ENCODE data around the gene ADAMTS3. TPM values are rescaled to one million over a fixed set of nuclear protein-coding genes. Genes with fewer than 3 reads are reported as not detected.

The ADAMTS3 gene
- total RNA-seq, 1 donor = 2.2 TPM

GRCh38 chr4:72311291-72311690 lies 257.7 kb downstream of the ADAMTS3 start:
- Histone ChIP-seq H3K9me3 (ENCODE audit: low read depth, low read length) (no peaks in the 10 kb centered on the region), H3K4me3 (ENCODE audit: insufficient read depth, low read length) (no peak overlapping the region), H3K36me3 (ENCODE audit: insufficient read depth, low read length) (no peaks in the 10 kb centered on the region), H3K4me1 (ENCODE audit: insufficient read depth, low read length) (peaks cover 36% of the 10 kb centered on the region), H2AFZ (ENCODE audit: low read length) (no peak overlapping the region), H3K27me3 (ENCODE audit: insufficient read depth, low read length) (no peaks in the 10 kb centered on the region), H3K79me2 (ENCODE audit: insufficient read depth, low read length) (no peaks in the 10 kb centered on the region), H4K20me1 (ENCODE audit: insufficient read depth, low read length) (no peaks in the 10 kb centered on the region), H3K27ac (ENCODE audit: low read depth, low read length) (peak overlapping the region; percentile 87), H3K4me2 (ENCODE audit: insufficient read depth, low read length) (peak overlapping the region; percentile 69)
- no peak for DNase-seq (ENCODE audit: insufficient read length, low spot score, missing footprints)
- no peak for TF ChIP-seq CTCF (IDR thresholded peaks at IDR 0.05; ENCODE audit: extremely low read depth, low read depth, low read length)

GRCh38 chr4:72305620-72306019 lies 263.4 kb downstream of the ADAMTS3 start:
- no peaks in the 10 kb centered on the region for H3K79me2 ChIP-seq (ENCODE audit: insufficient read depth, low read length)
- no peak overlapping the region for H2AFZ ChIP-seq (ENCODE audit: low read length)
- H3K4me1 ChIP-seq (ENCODE audit: insufficient read depth, low read length) = no peaks in the 10 kb centered on the region
- DNase-seq (ENCODE audit: insufficient read length, low spot score, missing footprints) = no peak
- H4K20me1 ChIP-seq (ENCODE audit: insufficient read depth, low read length) = no peaks in the 10 kb centered on the region
- no peak overlapping the region for H3K4me3 ChIP-seq (ENCODE audit: insufficient read depth, low read length)
- H3K4me2 ChIP-seq (ENCODE audit: insufficient read depth, low read length) = no peak overlapping the region
- no peaks in the 10 kb centered on the region for H3K36me3 ChIP-seq (ENCODE audit: insufficient read depth, low read length)
- no peak overlapping the region for H3K27ac ChIP-seq (ENCODE audit: low read depth, low read length)
- H3K9me3 ChIP-seq (ENCODE audit: low read depth, low read length) = no peaks in the 10 kb centered on the region
- no peak for TF ChIP-seq CTCF (IDR thresholded peaks at IDR 0.05; ENCODE audit: extremely low read depth, low read depth, low read length)
- H3K27me3 ChIP-seq (ENCODE audit: insufficient read depth, low read length) = no peaks in the 10 kb centered on the region

GRCh38 chr4:72305080-72305479 lies 263.9 kb downstream of the ADAMTS3 start:
- DNase-seq (ENCODE audit: insufficient read length, low spot score, missing footprints) = no peak
- H2AFZ ChIP-seq (ENCODE audit: low read length) = no peak overlapping the region
- no peak overlapping the region for H3K4me3 ChIP-seq (ENCODE audit: insufficient read depth, low read length)
- no peaks in the 10 kb centered on the region for H4K20me1 ChIP-seq (ENCODE audit: insufficient read depth, low read length)
- no peak overlapping the region for H3K4me2 ChIP-seq (ENCODE audit: insufficient read depth, low read length)
- H3K27ac ChIP-seq (ENCODE audit: low read depth, low read length) = no peak overlapping the region
- no peaks in the 10 kb centered on the region for H3K36me3 ChIP-seq (ENCODE audit: insufficient read depth, low read length)
- H3K9me3 ChIP-seq (ENCODE audit: low read depth, low read length) = no peaks in the 10 kb centered on the region
- H3K79me2 ChIP-seq (ENCODE audit: insufficient read depth, low read length) = no peaks in the 10 kb centered on the region
- TF ChIP-seq CTCF (IDR thresholded peaks at IDR 0.05; ENCODE audit: extremely low read depth, low read depth, low read length) = no peak
- no peaks in the 10 kb centered on the region for H3K27me3 ChIP-seq (ENCODE audit: insufficient read depth, low read length)
- H3K4me1 ChIP-seq (ENCODE audit: insufficient read depth, low read length) = no peaks in the 10 kb centered on the region

- no peaks in the 10 kb centered on the region for H3K27me3 ChIP-seq (ENCODE audit: insufficient read depth, low read length)
Observed at GRCh38 chr4:72302981-72303704, 265.9 kb downstream of the ADAMTS3 start.

More at GRCh38 chr4:72302981-72303704, 265.9 kb downstream of the ADAMTS3 start:
- Histone ChIP-seq H3K36me3 (ENCODE audit: insufficient read depth, low read length) (no peaks in the 10 kb centered on the region), H3K4me1 (ENCODE audit: insufficient read depth, low read length) (no peaks in the 10 kb centered on the region), H3K9me3 (ENCODE audit: low read depth, low read length) (no peaks in the 10 kb centered on the region), H4K20me1 (ENCODE audit: insufficient read depth, low read length) (no peaks in the 10 kb centered on the region), H3K4me2 (ENCODE audit: insufficient read depth, low read length) (no peak overlapping the region), H3K79me2 (ENCODE audit: insufficient read depth, low read length) (no peaks in the 10 kb centered on the region), H2AFZ (ENCODE audit: low read length) (peak overlapping the region; percentile 43), H3K27ac (ENCODE audit: low read depth, low read length) (no peak overlapping the region), H3K4me3 (ENCODE audit: insufficient read depth, low read length) (no peak overlapping the region)
- peak; percentile 84 for TF ChIP-seq CTCF (IDR thresholded peaks at IDR 0.05; ENCODE audit: extremely low read depth, low read depth, low read length)
- no peak for DNase-seq (ENCODE audit: insufficient read length, low spot score, missing footprints)

Measured in osteoblast (primary cell).